NCI-H1930 (cell line): ENCODE results near the gene CHD6.

Experiments used
- DNase-seq, 2 experiments: peaks; one replicate each; lab custom pipeline; 2025; lab: John Stamatoyannopoulos, UW

Gene CHD6

GRCh38 chr20:41469868-41470267 lies 148.3 kb downstream of the CHD6 start:
- no peak for DNase-seq

GRCh38 chr20:41468994-41469600 lies 149.1 kb downstream of the CHD6 start:
- DNase-seq, result no peak

GRCh38 chr20:41467690-41468089 lies 150.5 kb downstream of the CHD6 start:
- DNase-seq, result no peak

- no peak for DNase-seq
These were observed 151.0 kb downstream of the CHD6 start for GRCh38 chr20:41467220-41467619.

- no peak for DNase-seq
These were observed 154.6 kb downstream of the CHD6 start for GRCh38 chr20:41463567-41463966.

- no peak for DNase-seq
These were observed 155.6 kb downstream of the CHD6 start for GRCh38 chr20:41462372-41463161.

- DNase-seq, result no peak
These were observed 159.4 kb downstream of the CHD6 start for GRCh38 chr20:41458761-41459160.

- no peak for DNase-seq
These were observed 160.9 kb downstream of the CHD6 start for GRCh38 chr20:41457173-41457857.

GRCh38 chr20:41456351-41456750 lies 161.8 kb downstream of the CHD6 start:
- DNase-seq, result no peak

- no peak for DNase-seq
These were observed 163.9 kb downstream of the CHD6 start for GRCh38 chr20:41454250-41454649.

- no peak for DNase-seq
These were observed 164.9 kb downstream of the CHD6 start for GRCh38 chr20:41453010-41453950.

- DNase-seq, result no peak
These were observed 166.0 kb downstream of the CHD6 start for GRCh38 chr20:41452226-41452625.

- no peak for DNase-seq
These were observed 171.2 kb downstream of the CHD6 start for GRCh38 chr20:41447006-41447405.

- no peak for DNase-seq
These were observed 171.7 kb downstream of the CHD6 start for GRCh38 chr20:41446456-41446855.

GRCh38 chr20:41444821-41445220 lies 173.4 kb downstream of the CHD6 start:
- no peak for DNase-seq

- no peak for DNase-seq
These were observed 174.5 kb downstream of the CHD6 start for GRCh38 chr20:41443691-41444090.

- DNase-seq, result no peak
These were observed 177.3 kb downstream of the CHD6 start for GRCh38 chr20:41440882-41441281.

GRCh38 chr20:41437836-41438235 lies 180.3 kb downstream of the CHD6 start:
- no peak for DNase-seq

GRCh38 chr20:41436679-41437078 lies 181.5 kb downstream of the CHD6 start:
- no peak for DNase-seq

- DNase-seq, result no peak
These were observed 185.0 kb downstream of the CHD6 start for GRCh38 chr20:41433203-41433602.

GRCh38 chr20:41432746-41433145 lies 185.4 kb downstream of the CHD6 start:
- no peak for DNase-seq

GRCh38 chr20:41428285-41428684 lies 189.9 kb downstream of the CHD6 start:
- no peak for DNase-seq
